Sigmoid colon (tissue), 7 donors: Measurements from ENCODE around the gene PEPD. TPM values are rescaled to one million over a fixed set of nuclear protein-coding genes. Genes with fewer than 3 reads are reported as not detected.

Experiments used
- DNase-seq: peaks from one replicate; pipeline ENCODE4 v3.0.0-alpha.2; 2019
- H3K27ac ChIP-seq, 4 donors: fragments of 200-600 bp; sonication (generic); one replicate each; pipeline ENCODE4 v1.5.1; 2016 to 2019; ENCODE audit warnings: mild to moderate bottlenecking in 1 of 4
- H3K27me3 ChIP-seq, 3 donors: fragments of 200-600 bp; sonication (generic); one replicate each; pipeline ENCODE4 v1.5.1; 2019; ENCODE audit warnings: mild to moderate bottlenecking in 1 of 3
- H3K36me3 ChIP-seq, 4 donors: fragments of 200-600 bp; sonication (generic); one replicate each; pipeline ENCODE4 v1.5.1; 2016 to 2019
- H3K4me1 ChIP-seq, 4 donors: fragments of 200-600 bp; sonication (generic); one replicate each; pipeline ENCODE4 v1.5.1; 2017 to 2019
- H3K4me3 ChIP-seq, 4 donors: fragments of 200-600 bp; sonication (generic); one replicate each; pipeline ENCODE4 v1.5.1; 2017 to 2019; ENCODE audit warnings: mild to moderate bottlenecking in 2 of 4, moderate library complexity in 1 of 4
- H3K9me3 ChIP-seq, 4 donors: fragments of 200-600 bp in 3 of 4; sonication (generic) in 3 of 4; one replicate each; pipeline versions ENCODE4 v1.5.1 to v1.6.1; 2013 to 2019
- EP300 ChIP-seq, 4 donors: sonication (generic); formaldehyde crosslinking; IDR thresholded peaks; one replicate each; pipeline ENCODE4 v1.6.1; 2017; ENCODE audit warnings: antibody characterized with exemption in 4 of 4
- POLR2A ChIP-seq, 2 donors: fragments of 450-650 bp; IDR thresholded peaks; one replicate each; pipeline ENCODE4 v1.6.1; 2016; ENCODE audit warnings: antibody characterized with exemption in 2 of 2, mild to moderate bottlenecking in 2 of 2, moderate library complexity in 2 of 2
- POLR2AphosphoS5 ChIP-seq, 4 donors: sonication (generic); formaldehyde crosslinking; IDR thresholded peaks; one replicate each; pipeline ENCODE4 v1.6.1; 2017; ENCODE audit warnings: antibody characterized with exemption in 4 of 4
- WGBS, 2 donors: extraction: QIAGEN DNeasy Blood & Tissue Kit; methylation state at CpG; one replicate each; pipeline ENCODE4 v1.1.7; 2013; 5-methylcytosine and 5-hydroxymethylcytosine counted together
- intact Hi-C: fragments of 100-400 bp; cut with DNase I; formaldehyde crosslinking; loops from one replicate; pipeline ENCODE4 v1.15.1; 2023
- polyA plus RNA-seq, 3 donors: library from polyadenylated mRNA; stranded (reverse); fragments of 200-250 nt; gene quantifications; one replicate each; pipeline ENCODE4 v1.2.3, GENCODE V29; 2013
- total RNA-seq, 4 donors: library from RNA; depleted of rRNA; stranded (reverse); fragments of >200 nt; gene quantifications; one replicate each; pipeline ENCODE4 v1.1.0, GENCODE V29; 2016
- TF ChIP-seq, protein P1 (sequence below), 4 experiments: fragments of 450-650 bp in 3 of 4; fragments of 200-600 bp in 1 of 4; IDR thresholded peaks; one replicate each; pipeline ENCODE4 v1.5.1; 2016 to 2019; ENCODE audit warnings: antibody characterized with exemption in 4 of 4, mild to moderate bottlenecking in 3 of 4, moderate library complexity in 2 of 4
- donor health status: healthy with polysubstance abuse.
- donor health status: Bipolar disorder and iron deficiency.
- donor health status: healthy.

The PEPD gene
- total and polyA plus RNA-seq, 7 donors, result 50.0 to 187 (median 67.8) TPM

DNA sequence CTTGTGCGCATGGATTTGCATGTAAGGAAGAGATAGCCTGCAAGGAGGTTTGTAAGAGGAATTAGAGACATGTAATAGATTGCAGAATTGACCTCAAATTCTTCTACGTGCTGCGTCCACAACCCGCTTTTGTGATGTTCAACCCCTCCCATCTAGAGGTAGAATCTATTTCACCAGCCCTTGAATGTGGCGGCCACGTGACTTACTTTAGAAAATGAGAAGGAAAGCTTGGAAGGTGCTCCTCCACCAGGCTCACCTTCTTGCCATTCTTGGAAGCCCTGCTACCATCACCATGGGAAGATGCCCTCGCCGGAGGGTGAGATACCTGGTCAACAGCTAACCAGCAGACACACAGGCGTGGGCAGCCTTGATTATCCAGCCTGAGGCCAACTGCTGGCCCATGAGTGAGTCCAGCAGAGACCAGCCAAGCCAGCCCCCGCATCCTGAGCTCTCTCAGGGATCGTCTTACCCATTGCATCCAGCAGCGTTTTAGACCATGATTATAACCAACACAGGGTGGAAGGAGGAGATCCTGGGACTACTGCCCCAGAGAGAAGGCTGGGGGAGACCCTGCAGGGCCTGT is 7.6 kb upstream of the PEPD start:
- no peak overlapping the region for H3K4me3 ChIP-seq
- intact Hi-C loops, result no loop called here
- H3K27ac ChIP-seq, result no peak overlapping the region
- DNase-seq, result no peak
- H3K27me3 ChIP-seq, result peaks cover 0 to 42% (median 12%) of the 10 kb centered on the region in 3 donors
- no peaks in the 10 kb centered on the region for H3K36me3 ChIP-seq
- TF ChIP-seq POLR2AphosphoS5 (IDR thresholded peaks at IDR 0.05), result no peak
- TF ChIP-seq, protein P1, sequence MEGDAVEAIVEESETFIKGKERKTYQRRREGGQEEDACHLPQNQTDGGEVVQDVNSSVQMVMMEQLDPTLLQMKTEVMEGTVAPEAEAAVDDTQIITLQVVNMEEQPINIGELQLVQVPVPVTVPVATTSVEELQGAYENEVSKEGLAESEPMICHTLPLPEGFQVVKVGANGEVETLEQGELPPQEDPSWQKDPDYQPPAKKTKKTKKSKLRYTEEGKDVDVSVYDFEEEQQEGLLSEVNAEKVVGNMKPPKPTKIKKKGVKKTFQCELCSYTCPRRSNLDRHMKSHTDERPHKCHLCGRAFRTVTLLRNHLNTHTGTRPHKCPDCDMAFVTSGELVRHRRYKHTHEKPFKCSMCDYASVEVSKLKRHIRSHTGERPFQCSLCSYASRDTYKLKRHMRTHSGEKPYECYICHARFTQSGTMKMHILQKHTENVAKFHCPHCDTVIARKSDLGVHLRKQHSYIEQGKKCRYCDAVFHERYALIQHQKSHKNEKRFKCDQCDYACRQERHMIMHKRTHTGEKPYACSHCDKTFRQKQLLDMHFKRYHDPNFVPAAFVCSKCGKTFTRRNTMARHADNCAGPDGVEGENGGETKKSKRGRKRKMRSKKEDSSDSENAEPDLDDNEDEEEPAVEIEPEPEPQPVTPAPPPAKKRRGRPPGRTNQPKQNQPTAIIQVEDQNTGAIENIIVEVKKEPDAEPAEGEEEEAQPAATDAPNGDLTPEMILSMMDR (IDR thresholded peaks at IDR 0.05), result no peak
- TF ChIP-seq POLR2A (IDR thresholded peaks at IDR 0.05), result no peak
- TF ChIP-seq EP300 (IDR thresholded peaks at IDR 0.05), result no peak
- no peaks in the 10 kb centered on the region for H3K9me3 ChIP-seq
- no peaks in the 10 kb centered on the region for H3K4me1 ChIP-seq
- WGBS, 2 donors, result 67 to 78% methylated on average over 12 of the region's 12 CpGs

DNA sequence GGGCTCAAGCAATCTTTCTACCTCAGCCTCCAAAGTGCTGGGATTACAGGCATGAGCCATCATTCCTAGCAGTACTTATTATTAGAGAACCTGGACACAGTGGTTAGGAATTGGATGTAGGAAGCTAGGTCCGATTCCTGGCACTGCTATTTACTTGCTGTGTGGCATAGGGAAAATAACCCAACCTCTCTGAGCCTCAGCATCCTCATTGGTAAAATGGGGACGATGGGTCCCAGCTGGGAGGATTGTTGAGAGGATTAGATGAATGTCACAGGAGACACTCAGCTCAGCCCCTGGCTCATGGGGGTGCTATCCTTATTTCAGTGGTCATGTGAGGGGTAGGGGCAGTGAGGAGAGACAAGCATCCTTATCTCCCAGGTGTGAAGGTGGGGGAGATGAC is 6.8 kb upstream of the PEPD start:
- H3K36me3 ChIP-seq, result no peaks in the 10 kb centered on the region
- no peak for DNase-seq
- intact Hi-C loops, result no loop called here
- H3K4me1 ChIP-seq, result no peaks in the 10 kb centered on the region
- peaks cover 0 to 35% (median 12%) of the 10 kb centered on the region in 3 donors for H3K27me3 ChIP-seq
- TF ChIP-seq POLR2A (IDR thresholded peaks at IDR 0.05) (no peak), EP300 (IDR thresholded peaks at IDR 0.05) (no peak), POLR2AphosphoS5 (IDR thresholded peaks at IDR 0.05) (no peak)
- TF ChIP-seq, protein P1 (IDR thresholded peaks at IDR 0.05), result no peak
- no peak overlapping the region for H3K27ac ChIP-seq
- H3K4me3 ChIP-seq, result no peak overlapping the region
- 73 to 82% methylated on average over 2 of the region's 2 CpGs for WGBS, 2 donors
- no peaks in the 10 kb centered on the region for H3K9me3 ChIP-seq

DNA sequence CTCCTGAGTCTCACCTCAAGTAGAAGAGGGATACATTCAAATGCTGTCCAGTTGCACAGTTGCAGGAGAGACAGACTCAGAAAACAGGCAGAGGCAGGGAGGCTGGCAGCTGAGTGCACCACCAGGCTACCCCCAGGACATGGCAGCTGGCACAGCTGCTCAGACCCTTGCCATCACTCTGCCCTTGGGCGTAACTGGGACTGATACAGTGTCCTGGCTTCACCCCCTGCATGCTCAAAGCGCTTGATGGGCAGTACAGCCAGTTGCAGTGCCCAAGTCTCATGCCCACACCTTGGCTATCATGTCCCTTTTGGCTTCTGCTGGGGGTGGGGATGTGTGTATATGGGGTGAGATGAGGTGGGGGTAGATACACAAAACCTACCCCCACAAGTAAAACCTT is 5.5 kb upstream of the PEPD start:
- Histone ChIP-seq H3K27ac (no peak overlapping the region), H3K27me3 (peaks cover 0 to 29% (median 12%) of the 10 kb centered on the region in 3 donors), H3K4me3 (no peak overlapping the region), H3K36me3 (no peaks in the 10 kb centered on the region), H3K4me1 (peaks cover 0 to 7% (median 5%) of the 10 kb centered on the region in 4 donors), H3K9me3 (no peaks in the 10 kb centered on the region)
- intact Hi-C loops, result no loop called here
- TF ChIP-seq POLR2AphosphoS5 (IDR thresholded peaks at IDR 0.05) (no peak), EP300 (IDR thresholded peaks at IDR 0.05) (no peak), POLR2A (IDR thresholded peaks at IDR 0.05) (no peak)
- TF ChIP-seq, protein P1 (IDR thresholded peaks at IDR 0.05), result no peak
- no peak for DNase-seq
- 72 to 85% methylated on average over 2 of the region's 2 CpGs for WGBS, 2 donors

DNA sequence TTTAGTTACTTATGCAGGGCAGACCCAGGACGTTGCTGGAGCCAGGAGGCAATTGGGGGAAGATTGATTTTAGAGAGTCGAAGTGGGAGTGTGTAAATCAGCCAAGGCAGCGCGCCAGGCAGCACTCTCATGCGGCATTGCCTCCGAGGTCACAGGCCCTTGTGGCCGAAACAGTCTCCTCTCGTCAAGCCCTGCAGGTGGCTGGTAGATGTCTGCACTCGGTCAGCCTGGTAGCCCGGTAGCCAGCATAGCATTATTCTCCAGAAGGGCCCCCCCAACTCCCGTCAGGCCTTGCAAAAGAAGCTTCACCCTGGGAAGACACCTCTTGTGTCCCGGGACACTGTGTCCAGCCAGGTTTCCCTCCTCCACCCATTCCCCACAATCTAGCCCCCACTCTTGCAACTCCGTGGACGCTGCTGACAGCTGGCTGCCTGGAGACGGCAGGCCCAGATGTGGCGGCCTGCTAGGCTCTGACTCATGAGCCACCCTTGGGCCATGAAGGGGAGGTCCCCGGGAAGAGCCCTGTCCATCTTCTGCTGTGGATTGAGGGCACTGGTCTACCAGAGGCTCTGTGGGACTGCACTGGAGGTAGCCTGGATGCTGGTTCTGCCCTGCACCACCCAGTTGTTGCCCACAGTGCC is 2.6 kb upstream of the PEPD start:
- TF ChIP-seq EP300 (IDR thresholded peaks at IDR 0.05), result no peak
- no peak for TF ChIP-seq POLR2A (IDR thresholded peaks at IDR 0.05)
- TF ChIP-seq, protein P1 (IDR thresholded peaks at IDR 0.05), result no peak
- TF ChIP-seq POLR2AphosphoS5 (IDR thresholded peaks at IDR 0.05), result no peak
- intact Hi-C loops, result loop anchor here (5.0 kb wide), 1 partner anchor 222 kb away; the partner anchor contains the start of gene CEBPA
- Histone ChIP-seq H3K27me3 (peaks cover 0 to 15% (median 5%) of the 10 kb centered on the region in 3 donors), H3K27ac (no peak overlapping the region), H3K4me1 (peaks cover 0 to 23% (median 19%) of the 10 kb centered on the region in 4 donors), H3K4me3 (no peak overlapping the region), H3K9me3 (no peaks in the 10 kb centered on the region), H3K36me3 (no peaks in the 10 kb centered on the region)
- 63 to 72% methylated on average over 17 of the region's 17 CpGs for WGBS, 2 donors
- peak; percentile 81 for DNase-seq
